AG08396 (cell line): ENCODE results near the gene NRXN3.

Experiments used
- DNase-seq: peaks from one replicate; pipeline ENCODE4 v3.0.0; 2012; ENCODE audit warnings: low spot score, mixed read lengths

NRXN3 gene

GRCh38 chr14:79287976-79288375, 1117.8 kb downstream of the NRXN3 start:
- no peak for DNase-seq

- DNase-seq, result no peak
These were observed 1123.5 kb downstream of the NRXN3 start for GRCh38 chr14:79293482-79294177.

GRCh38 chr14:79294499-79294898, 1124.3 kb downstream of the NRXN3 start:
- DNase-seq, result peak; percentile 4

- no peak for DNase-seq
These were observed 1125.2 kb downstream of the NRXN3 start for GRCh38 chr14:79295385-79295784.

- no peak for DNase-seq
These were observed 1128.2 kb downstream of the NRXN3 start for GRCh38 chr14:79298373-79298772.

GRCh38 chr14:79299162-79299561, 1129.0 kb downstream of the NRXN3 start:
- DNase-seq, result no peak

GRCh38 chr14:79304279-79304678, 1134.1 kb downstream of the NRXN3 start:
- no peak for DNase-seq

GRCh38 chr14:79306546-79306945, 1136.4 kb downstream of the NRXN3 start:
- no peak for DNase-seq

- DNase-seq, result no peak
These were observed 1148.2 kb downstream of the NRXN3 start for GRCh38 chr14:79318371-79318770.

GRCh38 chr14:79320561-79320960, 1150.4 kb downstream of the NRXN3 start:
- DNase-seq, result no peak

- DNase-seq, result no peak
These were observed 1150.9 kb downstream of the NRXN3 start for GRCh38 chr14:79321070-79321469.

GRCh38 chr14:79325071-79325470, 1154.9 kb downstream of the NRXN3 start:
- no peak for DNase-seq

- DNase-seq, result no peak
These were observed 1155.4 kb downstream of the NRXN3 start for GRCh38 chr14:79325557-79325956.

- DNase-seq, result no peak
These were observed 1158.7 kb downstream of the NRXN3 start for GRCh38 chr14:79328863-79329262.

- DNase-seq, result no peak
These were observed 1161.7 kb downstream of the NRXN3 start for GRCh38 chr14:79331830-79332229.

- DNase-seq, result no peak
These were observed 1162.5 kb downstream of the NRXN3 start for GRCh38 chr14:79332504-79333197.

- no peak for DNase-seq
These were observed 1163.0 kb downstream of the NRXN3 start for GRCh38 chr14:79333198-79333546.

- DNase-seq, result no peak
These were observed 1164.1 kb downstream of the NRXN3 start for GRCh38 chr14:79334272-79334671.

- DNase-seq, result no peak
These were observed 1167.6 kb downstream of the NRXN3 start for GRCh38 chr14:79337761-79338160.

GRCh38 chr14:79342942-79343341, 1172.8 kb downstream of the NRXN3 start:
- no peak for DNase-seq

- DNase-seq, result no peak
These were observed 1180.8 kb downstream of the NRXN3 start for GRCh38 chr14:79351011-79351410.

- no peak for DNase-seq
These were observed 1182.0 kb downstream of the NRXN3 start for GRCh38 chr14:79352076-79352630.

- DNase-seq, result no peak
These were observed 1184.2 kb downstream of the NRXN3 start for GRCh38 chr14:79354336-79354735.

- no peak for DNase-seq
These were observed 1185.9 kb downstream of the NRXN3 start for GRCh38 chr14:79356040-79356439.
